Measurements from ENCODE around the gene DEFB110. TPM values are rescaled to one million over a fixed set of nuclear protein-coding genes. Genes with fewer than 3 reads are reported as not detected.

DEFB110 gene
- not detected for total RNA-seq
- long read RNA-seq: 0 reads

- DNase-seq (no peak), ATAC-seq (no peak)
- TF ChIP-seq, protein P1, sequence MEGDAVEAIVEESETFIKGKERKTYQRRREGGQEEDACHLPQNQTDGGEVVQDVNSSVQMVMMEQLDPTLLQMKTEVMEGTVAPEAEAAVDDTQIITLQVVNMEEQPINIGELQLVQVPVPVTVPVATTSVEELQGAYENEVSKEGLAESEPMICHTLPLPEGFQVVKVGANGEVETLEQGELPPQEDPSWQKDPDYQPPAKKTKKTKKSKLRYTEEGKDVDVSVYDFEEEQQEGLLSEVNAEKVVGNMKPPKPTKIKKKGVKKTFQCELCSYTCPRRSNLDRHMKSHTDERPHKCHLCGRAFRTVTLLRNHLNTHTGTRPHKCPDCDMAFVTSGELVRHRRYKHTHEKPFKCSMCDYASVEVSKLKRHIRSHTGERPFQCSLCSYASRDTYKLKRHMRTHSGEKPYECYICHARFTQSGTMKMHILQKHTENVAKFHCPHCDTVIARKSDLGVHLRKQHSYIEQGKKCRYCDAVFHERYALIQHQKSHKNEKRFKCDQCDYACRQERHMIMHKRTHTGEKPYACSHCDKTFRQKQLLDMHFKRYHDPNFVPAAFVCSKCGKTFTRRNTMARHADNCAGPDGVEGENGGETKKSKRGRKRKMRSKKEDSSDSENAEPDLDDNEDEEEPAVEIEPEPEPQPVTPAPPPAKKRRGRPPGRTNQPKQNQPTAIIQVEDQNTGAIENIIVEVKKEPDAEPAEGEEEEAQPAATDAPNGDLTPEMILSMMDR (IDR thresholded peaks at IDR 0.05): no peak
- Histone ChIP-seq H3K36me3 (no peaks in the 10 kb centered on the region), H3K4me1 (no peaks in the 10 kb centered on the region), H3K9me3 (no peaks in the 10 kb centered on the region), H3K4me3 (no peak within 1 kb of the TSS), H3K27me3 (ENCODE audit: low read depth) (no peaks in the 10 kb centered on the region), H3K27ac (no peak within 1 kb of the TSS)
- intact Hi-C loops (cut with DNase I): no loop called here
Measured at GRCh38 chr6:50021894-50022293, at the start of gene DEFB110. DEFB110 (minus strand) TSS chr6:50021994; CDS start chr6:50021935, 59 bp downstream.

GRCh38 chr6:50070101-50070500, 48.3 kb upstream of the DEFB110 start:
- no peaks in the 10 kb centered on the region for H3K4me1 ChIP-seq
- H3K36me3 ChIP-seq: no peaks in the 10 kb centered on the region
- H3K27me3 ChIP-seq (ENCODE audit: low read depth): no peaks in the 10 kb centered on the region
- H3K27ac ChIP-seq: no peak overlapping the region
- DNase-seq (no peak), ATAC-seq (no peak)
- intact Hi-C loops (cut with DNase I): no loop called here
- no peaks in the 10 kb centered on the region for H3K9me3 ChIP-seq
- TF ChIP-seq, protein P1 (IDR thresholded peaks at IDR 0.05): no peak
- no peak overlapping the region for H3K4me3 ChIP-seq

- no peaks in the 10 kb centered on the region for H3K4me1 ChIP-seq
- no peak for ATAC-seq
- TF ChIP-seq, protein P1 (IDR thresholded peaks at IDR 0.05): no peak
- DNase-seq: no peak
- no peak overlapping the region for H3K27ac ChIP-seq
- no peak overlapping the region for H3K4me3 ChIP-seq
- H3K36me3 ChIP-seq: no peaks in the 10 kb centered on the region
- intact Hi-C loops (cut with DNase I): no loop called here
- no peaks in the 10 kb centered on the region for H3K27me3 ChIP-seq (ENCODE audit: low read depth)
- H3K9me3 ChIP-seq: no peaks in the 10 kb centered on the region
Measured at GRCh38 chr6:50062051-50062450, 40.3 kb upstream of the DEFB110 start.

DNA sequence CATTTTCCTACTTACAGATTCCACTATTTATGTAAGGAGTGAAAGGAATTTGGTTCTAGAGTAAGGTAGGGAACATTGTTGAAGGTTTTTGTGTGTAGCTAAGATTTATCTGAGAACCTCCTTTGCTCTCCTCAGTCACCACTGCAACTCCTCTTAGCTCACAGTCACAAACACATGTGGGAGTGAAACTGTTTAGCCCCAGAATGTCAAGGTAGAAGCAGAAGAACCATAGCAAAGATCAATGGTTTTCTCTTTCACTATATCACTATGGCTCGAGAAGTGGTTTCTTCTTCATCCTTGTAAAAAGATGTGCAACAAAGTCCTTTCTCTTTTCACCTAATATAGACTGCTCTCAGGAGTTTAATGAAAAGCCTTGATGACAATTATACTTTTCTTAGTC, 34.4 kb upstream of the DEFB110 start:
- ATAC-seq (no peak), DNase-seq (no peak)
- Histone ChIP-seq H3K36me3 (no peaks in the 10 kb centered on the region), H3K4me3 (no peak overlapping the region), H3K9me3 (no peaks in the 10 kb centered on the region), H3K27ac (no peak overlapping the region), H3K4me1 (no peaks in the 10 kb centered on the region), H3K27me3 (ENCODE audit: low read depth) (no peaks in the 10 kb centered on the region)
- TF ChIP-seq, protein P1 (IDR thresholded peaks at IDR 0.05): no peak
- intact Hi-C loops (cut with DNase I): no loop called here

DNA sequence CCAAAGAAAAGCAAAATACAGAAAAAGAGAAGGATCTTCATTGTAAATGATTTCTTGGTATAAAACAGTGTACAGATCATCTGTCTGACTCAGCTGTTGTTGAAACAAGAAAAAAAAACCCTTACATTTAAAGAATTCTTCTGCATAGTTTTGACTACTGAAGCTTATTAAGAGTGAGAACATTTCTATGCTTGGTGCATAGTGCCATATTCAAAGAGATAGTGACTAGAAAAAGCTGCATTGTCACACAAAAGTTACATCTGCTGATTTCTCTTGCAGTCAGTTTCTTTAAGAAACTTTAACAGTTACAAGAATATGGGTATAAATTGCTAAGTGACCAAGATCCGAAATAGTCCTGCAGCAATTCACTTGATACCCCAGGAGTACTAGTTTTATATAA, 28.0 kb upstream of the DEFB110 start, which contains the start of gene DEFB112:
DEFB112 (minus strand) TSS at position 101 of the 400 bp plus-strand sequence; CDS start at position 41, 60 bp downstream.
- TF ChIP-seq, protein P1 (IDR thresholded peaks at IDR 0.05): no peak
- intact Hi-C loops (cut with DNase I): no loop called here
- no peak within 1 kb of the TSS for H3K4me3 ChIP-seq
- no peaks in the 10 kb centered on the region for H3K36me3 ChIP-seq
- no peaks in the 10 kb centered on the region for H3K4me1 ChIP-seq
- no peak for DNase-seq
- no peak within 1 kb of the TSS for H3K27ac ChIP-seq
- ATAC-seq: no peak
- H3K27me3 ChIP-seq (ENCODE audit: low read depth): no peaks in the 10 kb centered on the region
- no peaks in the 10 kb centered on the region for H3K9me3 ChIP-seq

- TF ChIP-seq, protein P1 (IDR thresholded peaks at IDR 0.05): no peak
- H3K4me1 ChIP-seq: no peaks in the 10 kb centered on the region
- H3K36me3 ChIP-seq: no peaks in the 10 kb centered on the region
- ATAC-seq: no peak
- H3K27me3 ChIP-seq (ENCODE audit: low read depth): no peaks in the 10 kb centered on the region
- intact Hi-C loops (cut with DNase I): no loop called here
- H3K4me3 ChIP-seq: no peak overlapping the region
- DNase-seq: no peak
- H3K9me3 ChIP-seq: no peaks in the 10 kb centered on the region
- H3K27ac ChIP-seq: no peak overlapping the region
Measured at GRCh38 chr6:50047026-50047425, 25.2 kb upstream of the DEFB110 start.

Data from lower lobe of right lung (tissue), 2 donors.